GM06990 (cell line): ENCODE measurements around the gene ATXN2.
"Not testable (repeated sequence)": the region's sequence is repeated elsewhere in the genome, so short reads cannot be mapped to it uniquely, and the experiment has no call there.

Source experiments
- DNase-seq: peaks from one replicate; pipeline ENCODE4 v3.0.0-alpha.2; 2011; ENCODE audit not compliant: insufficient read length; ENCODE audit errors: extremely low read depth
- H3K27me3 ChIP-seq: replicated peaks from 2 replicates; pipeline ENCODE4 v1.6.0; 2011; ENCODE audit warnings: low read length; ENCODE audit not compliant: control insufficient read depth, insufficient read depth
- H3K36me3 ChIP-seq: 2 replicates; pipeline ENCODE4 v1.5.1; 2011; ENCODE audit warnings: low read length; ENCODE audit not compliant: control insufficient read depth, insufficient read depth
- H3K4me3 ChIP-seq: replicated peaks from 2 replicates; pipeline ENCODE4 v1.5.1; 2011; ENCODE audit warnings: low read depth, mild to moderate bottlenecking, control low read depth, low read length
- TF ChIP-seq, protein P1 (sequence below): IDR thresholded peaks from 2 replicates; pipeline ENCODE4 v1.5.1; 2011; ENCODE audit warnings: low read length, control low read depth, mild to moderate bottlenecking, inconsistent platforms; ENCODE audit not compliant: insufficient read depth, poor library complexity, severe bottlenecking

The ATXN2 gene

DNA sequence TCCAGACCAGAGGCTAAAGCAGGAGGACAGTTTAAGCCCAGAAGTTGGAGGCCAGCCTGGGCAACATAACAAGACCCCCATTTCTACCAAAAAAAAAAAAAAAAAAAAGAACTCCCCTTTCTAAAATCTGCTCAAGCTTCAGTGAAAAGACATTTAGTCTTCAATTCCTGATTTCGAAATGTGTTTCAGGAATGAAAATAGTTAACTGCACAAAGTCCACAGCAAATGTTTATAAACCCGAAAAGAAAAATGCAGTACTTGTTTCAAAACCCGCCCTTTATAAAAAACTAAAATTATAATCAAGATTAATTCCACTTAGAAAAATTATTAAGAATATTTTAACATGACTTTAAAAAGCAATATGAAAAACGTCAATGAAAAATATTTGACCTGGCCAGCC lies 12.1 kb downstream of the ATXN2 start:
- no peak for DNase-seq

GRCh38 chr12:111585690-111586089 lies 13.4 kb downstream of the ATXN2 start:
- no peak overlapping the region for H3K4me3 ChIP-seq
- peak; percentile 26 for DNase-seq
- H3K36me3 ChIP-seq = no peaks in the 10 kb centered on the region; the same call in 1 of the 2 replicates
- TF ChIP-seq, protein P1, sequence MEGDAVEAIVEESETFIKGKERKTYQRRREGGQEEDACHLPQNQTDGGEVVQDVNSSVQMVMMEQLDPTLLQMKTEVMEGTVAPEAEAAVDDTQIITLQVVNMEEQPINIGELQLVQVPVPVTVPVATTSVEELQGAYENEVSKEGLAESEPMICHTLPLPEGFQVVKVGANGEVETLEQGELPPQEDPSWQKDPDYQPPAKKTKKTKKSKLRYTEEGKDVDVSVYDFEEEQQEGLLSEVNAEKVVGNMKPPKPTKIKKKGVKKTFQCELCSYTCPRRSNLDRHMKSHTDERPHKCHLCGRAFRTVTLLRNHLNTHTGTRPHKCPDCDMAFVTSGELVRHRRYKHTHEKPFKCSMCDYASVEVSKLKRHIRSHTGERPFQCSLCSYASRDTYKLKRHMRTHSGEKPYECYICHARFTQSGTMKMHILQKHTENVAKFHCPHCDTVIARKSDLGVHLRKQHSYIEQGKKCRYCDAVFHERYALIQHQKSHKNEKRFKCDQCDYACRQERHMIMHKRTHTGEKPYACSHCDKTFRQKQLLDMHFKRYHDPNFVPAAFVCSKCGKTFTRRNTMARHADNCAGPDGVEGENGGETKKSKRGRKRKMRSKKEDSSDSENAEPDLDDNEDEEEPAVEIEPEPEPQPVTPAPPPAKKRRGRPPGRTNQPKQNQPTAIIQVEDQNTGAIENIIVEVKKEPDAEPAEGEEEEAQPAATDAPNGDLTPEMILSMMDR = no peak
- H3K27me3 ChIP-seq = no peaks in the 10 kb centered on the region

More for the DNA sequence above, 12.1 kb downstream of the ATXN2 start:
- no peaks in the 10 kb centered on the region; the same call in 1 of the 2 replicates for H3K36me3 ChIP-seq
- TF ChIP-seq, protein P1 = no peak
- H3K4me3 ChIP-seq = no peak overlapping the region
- no peaks in the 10 kb centered on the region for H3K27me3 ChIP-seq

- no peaks in the 10 kb centered on the region for H3K27me3 ChIP-seq
- H3K4me3 ChIP-seq = no peak overlapping the region
- TF ChIP-seq, protein P1 = no peak
- peaks cover under 1% of the 10 kb centered on the region for H3K36me3 ChIP-seq
- DNase-seq = no peak
Measured at GRCh38 chr12:111584959-111585358, 14.2 kb downstream of the ATXN2 start.

GRCh38 chr12:111583506-111583905 lies 15.6 kb downstream of the ATXN2 start:
- H3K27me3 ChIP-seq, H3K4me3 ChIP-seq, DNase-seq, H3K36me3 ChIP-seq: not testable (repeated sequence)

- TF ChIP-seq, protein P1 = no peak
- no peak for DNase-seq
- Histone ChIP-seq H3K36me3 (peaks cover 3% of the 10 kb centered on the region; the same call in 1 of the 2 replicates), H3K4me3 (no peak overlapping the region), H3K27me3 (no peaks in the 10 kb centered on the region)
Measured at GRCh38 chr12:111582133-111582747, 16.9 kb downstream of the ATXN2 start.

DNA sequence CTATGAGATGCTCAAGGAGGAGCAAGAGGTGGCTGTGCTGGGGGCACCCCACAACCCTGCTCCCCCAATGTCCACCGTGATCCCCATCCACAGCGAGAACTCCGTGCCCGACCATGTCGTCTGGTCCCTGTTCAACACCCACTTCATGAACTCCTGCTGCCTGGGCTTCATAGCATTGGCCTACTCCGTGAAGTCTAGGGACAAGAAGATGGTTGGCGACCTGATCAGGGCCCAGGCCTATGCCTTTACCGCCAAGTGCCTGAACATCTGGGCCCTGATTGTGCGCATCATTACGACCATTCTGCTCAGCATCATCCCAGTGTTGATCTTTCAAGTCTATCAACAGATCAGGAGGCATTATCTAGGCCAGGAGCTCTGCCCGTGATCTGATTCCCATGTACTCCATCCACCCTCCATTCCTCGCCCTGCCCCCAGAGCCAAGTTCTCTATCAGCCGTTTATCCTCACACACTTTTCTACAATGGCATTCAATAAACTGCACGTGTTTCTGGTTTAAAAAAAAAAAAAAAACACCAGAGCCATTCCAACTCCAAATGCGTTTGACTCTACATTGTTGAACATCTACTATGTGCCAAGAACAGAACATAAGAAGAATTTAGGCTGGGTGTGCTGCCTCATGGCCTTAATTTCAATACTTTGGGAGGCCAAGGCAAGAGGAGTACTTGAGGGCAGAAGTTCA lies 17.5 kb downstream of the ATXN2 start:
- no peak for DNase-seq
- Histone ChIP-seq H3K36me3 (peaks cover 3% of the 10 kb centered on the region; the same call in 1 of the 2 replicates), H3K27me3 (no peaks in the 10 kb centered on the region), H3K4me3 (no peak overlapping the region)
- TF ChIP-seq, protein P1 = no peak
